Progenitor cell of endocrine pancreas (in vitro differentiated cells): ENCODE data around the gene DYNC1LI1. TPM values are rescaled to one million over a fixed set of nuclear protein-coding genes. Genes with fewer than 3 reads are reported as not detected.

Source experiments
- DNase-seq: peaks from one replicate; pipeline ENCODE4 v3.0.0; 2021; ENCODE audit warnings: low spot score; ENCODE audit not compliant: unreplicated experiment
- H3K27ac Mint-ChIP-seq: 2 replicates; pipeline ENCODE4 v1.8.0; 2021; ENCODE audit warnings: mild to moderate bottlenecking, moderate library complexity, mixed read lengths
- H3K27me3 Mint-ChIP-seq: 2 replicates; pipeline ENCODE4 v1.8.0; 2021; ENCODE audit warnings: mixed read lengths
- H3K36me3 Mint-ChIP-seq: 2 replicates; pipeline ENCODE4 v1.8.0; 2022; ENCODE audit warnings: mixed read lengths; ENCODE audit not compliant: insufficient read depth
- H3K4me1 Mint-ChIP-seq: 2 replicates; pipeline ENCODE4 v1.8.0; 2021; ENCODE audit warnings: low read depth, mixed read lengths
- H3K4me3 Mint-ChIP-seq: 2 replicates; pipeline ENCODE4 v1.8.0; 2021; ENCODE audit warnings: low read depth, mild to moderate bottlenecking, moderate library complexity, mixed read lengths
- H3K9me3 Mint-ChIP-seq: 2 replicates; pipeline ENCODE4 v1.8.0; 2021; ENCODE audit warnings: low read depth, mixed read lengths
- microRNA-seq: library from miRNA; unstranded; fragments of <30 nt; microRNA quantifications from one replicate; pipeline ENCODE4 v1.1.0, GENCODE V29; 2020; ENCODE audit warnings: borderline number of aligned reads; ENCODE audit not compliant: unreplicated experiment
- total RNA-seq: library from RNA; stranded (reverse); gene quantifications from 2 replicates; pipeline ENCODE4 v1.2.1, GENCODE V29; 2021
- TF ChIP-seq, protein P1 (sequence below): fragments of 200-600 bp; sonication (generic); IDR thresholded peaks from one replicate; pipeline ENCODE4 v1.5.0; 2021; ENCODE audit warnings: antibody characterized with exemption, mild to moderate bottlenecking; ENCODE audit not compliant: unreplicated experiment

The DYNC1LI1 gene
- total RNA-seq, 1 donor from 2014 or later: 43.8 TPM

DNA sequence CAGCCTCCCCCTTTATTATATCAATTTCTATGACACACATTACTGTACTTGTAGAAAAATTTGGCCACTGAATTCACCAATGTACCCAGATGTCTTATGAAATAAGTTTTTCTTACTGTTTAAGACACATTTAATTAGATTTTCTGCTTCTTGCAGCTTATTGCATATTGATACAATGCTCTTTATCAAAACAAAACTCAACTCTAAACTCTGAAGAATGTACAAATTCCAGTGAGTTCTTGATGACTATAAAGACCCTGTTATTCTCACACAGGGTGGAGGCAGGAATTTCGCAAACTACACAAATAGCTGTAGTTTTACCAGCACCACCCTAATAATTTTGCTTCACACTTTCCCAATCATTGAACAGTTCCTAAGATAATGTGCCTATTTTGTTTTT is 90.1 kb downstream of the DYNC1LI1 start:
- Mint-ChIP-seq H3K9me3 (peaks cover 3% of the 10 kb centered on the region), H3K27ac (no peak overlapping the region), H3K27me3 (no peaks in the 10 kb centered on the region), H3K4me3 (no peak overlapping the region), H3K4me1 (peaks cover 1% of the 10 kb centered on the region), H3K36me3 (peaks cover 28% of the 10 kb centered on the region)
- DNase-seq: no peak
- TF ChIP-seq, protein P1, sequence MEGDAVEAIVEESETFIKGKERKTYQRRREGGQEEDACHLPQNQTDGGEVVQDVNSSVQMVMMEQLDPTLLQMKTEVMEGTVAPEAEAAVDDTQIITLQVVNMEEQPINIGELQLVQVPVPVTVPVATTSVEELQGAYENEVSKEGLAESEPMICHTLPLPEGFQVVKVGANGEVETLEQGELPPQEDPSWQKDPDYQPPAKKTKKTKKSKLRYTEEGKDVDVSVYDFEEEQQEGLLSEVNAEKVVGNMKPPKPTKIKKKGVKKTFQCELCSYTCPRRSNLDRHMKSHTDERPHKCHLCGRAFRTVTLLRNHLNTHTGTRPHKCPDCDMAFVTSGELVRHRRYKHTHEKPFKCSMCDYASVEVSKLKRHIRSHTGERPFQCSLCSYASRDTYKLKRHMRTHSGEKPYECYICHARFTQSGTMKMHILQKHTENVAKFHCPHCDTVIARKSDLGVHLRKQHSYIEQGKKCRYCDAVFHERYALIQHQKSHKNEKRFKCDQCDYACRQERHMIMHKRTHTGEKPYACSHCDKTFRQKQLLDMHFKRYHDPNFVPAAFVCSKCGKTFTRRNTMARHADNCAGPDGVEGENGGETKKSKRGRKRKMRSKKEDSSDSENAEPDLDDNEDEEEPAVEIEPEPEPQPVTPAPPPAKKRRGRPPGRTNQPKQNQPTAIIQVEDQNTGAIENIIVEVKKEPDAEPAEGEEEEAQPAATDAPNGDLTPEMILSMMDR: no peak

Small RNAs within 50 kb of the gene (microRNA-seq; reads per million reads assigned to microRNA genes)
- gene MIR548AY: not detected

Other genes starting within 250 kb of the DYNC1LI1 start
- 24.6 and 29.6 TPM in 2 replicates for gene CMTM7, start 179.0 kb downstream of the DYNC1LI1 start, total RNA-seq
- 50.6 and 52.7 TPM in 2 replicates for gene CMTM6, start 68.0 kb downstream of the DYNC1LI1 start, total RNA-seq
- gene CNOT10, start 114.3 kb upstream of the DYNC1LI1 start, total RNA-seq: 48.8 and 52.5 TPM in 2 replicates
- gene TRIM71, start 247.1 kb upstream of the DYNC1LI1 start, total RNA-seq: 61.3 and 61.6 TPM in 2 replicates